Upper lobe of right lung (tissue), 1 donor: ENCODE measurements around the gene REEP5. TPM values are rescaled to one million over a fixed set of nuclear protein-coding genes. Genes with fewer than 3 reads are reported as not detected.

Source experiments
- ATAC-seq: fragments of 200-7000 bp; cut with Tn5 transposase; one replicate; pipeline ENCODE4 v1.9.1; 2020; ENCODE audit warnings: mild to moderate bottlenecking, moderate library complexity
- DNase-seq: peaks from one replicate; pipeline ENCODE4 v3.0.0-alpha.2; 2020
- H3K27ac ChIP-seq: fragments of 200-600 bp; one replicate; pipeline ENCODE4 v1.8.0; 2022
- H3K27me3 ChIP-seq: fragments of 200-600 bp; one replicate; pipeline ENCODE4 v1.8.0; 2022; ENCODE audit warnings: mild to moderate bottlenecking
- H3K36me3 ChIP-seq: fragments of 200-600 bp; one replicate; pipeline ENCODE4 v1.8.0; 2022
- H3K4me1 ChIP-seq: fragments of 200-600 bp; one replicate; pipeline ENCODE4 v1.8.0; 2022
- H3K4me3 ChIP-seq: fragments of 200-600 bp; one replicate; pipeline ENCODE4 v1.8.0; 2022; ENCODE audit warnings: mild to moderate bottlenecking
- H3K9me3 ChIP-seq: fragments of 200-600 bp; one replicate; pipeline ENCODE4 v1.8.0; 2022
- intact Hi-C: fragments of 100-400 bp; cut with DNase I; formaldehyde crosslinking; loops from one replicate; pipeline ENCODE4 v1.11.0; 2022
- long read RNA-seq: library from polyadenylated mRNA; unstranded; transcript quantifications from one replicate; pipeline ENCODE4 v2.0.0, GENCODE V29; 2021
- total RNA-seq: library from RNA; stranded (reverse); fragmentation: NEBNext Ultra II Directional; extraction: Animal tissue kit (Norgen Biotek cat#: 25700); gene quantifications from one replicate; pipeline ENCODE4 v1.2.1, GENCODE V29; 2021
- TF ChIP-seq, protein P1 (sequence below): fragments of 200-600 bp; IDR thresholded peaks from one replicate; pipeline ENCODE4 v1.8.0; 2022; ENCODE audit warnings: antibody characterized with exemption
- donor health status: DM: no; HTN: yes; CAD: no; lungs with severe emphysema.

REEP5 gene
- 108 TPM for total RNA-seq
- long read RNA-seq, transcript REEP5-202 (5 exons, 3,326 nt) = major isoform, 294 of 307 reads
- long read RNA-seq, partial matches to known transcripts = 3 of 307 reads
- long read RNA-seq, other reads (novel, unspliced or antisense) = 9 of 307 reads

GRCh38 chr5:112921833-112922817, at the start of gene REEP5:
REEP5 (minus strand) TSS chr5:112922227; CDS start chr5:112922190, 37 bp downstream.
- peak; percentile 96 for ATAC-seq
- intact Hi-C loops = no loop called here

GRCh38 chr5:112971276-112971675, 49.2 kb upstream of the REEP5 start:
- TF ChIP-seq, protein P1, sequence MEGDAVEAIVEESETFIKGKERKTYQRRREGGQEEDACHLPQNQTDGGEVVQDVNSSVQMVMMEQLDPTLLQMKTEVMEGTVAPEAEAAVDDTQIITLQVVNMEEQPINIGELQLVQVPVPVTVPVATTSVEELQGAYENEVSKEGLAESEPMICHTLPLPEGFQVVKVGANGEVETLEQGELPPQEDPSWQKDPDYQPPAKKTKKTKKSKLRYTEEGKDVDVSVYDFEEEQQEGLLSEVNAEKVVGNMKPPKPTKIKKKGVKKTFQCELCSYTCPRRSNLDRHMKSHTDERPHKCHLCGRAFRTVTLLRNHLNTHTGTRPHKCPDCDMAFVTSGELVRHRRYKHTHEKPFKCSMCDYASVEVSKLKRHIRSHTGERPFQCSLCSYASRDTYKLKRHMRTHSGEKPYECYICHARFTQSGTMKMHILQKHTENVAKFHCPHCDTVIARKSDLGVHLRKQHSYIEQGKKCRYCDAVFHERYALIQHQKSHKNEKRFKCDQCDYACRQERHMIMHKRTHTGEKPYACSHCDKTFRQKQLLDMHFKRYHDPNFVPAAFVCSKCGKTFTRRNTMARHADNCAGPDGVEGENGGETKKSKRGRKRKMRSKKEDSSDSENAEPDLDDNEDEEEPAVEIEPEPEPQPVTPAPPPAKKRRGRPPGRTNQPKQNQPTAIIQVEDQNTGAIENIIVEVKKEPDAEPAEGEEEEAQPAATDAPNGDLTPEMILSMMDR = no peak
- intact Hi-C loops = no loop called here
- Histone ChIP-seq H3K36me3 (no peaks in the 10 kb centered on the region), H3K4me3 (no peak overlapping the region), H3K27ac (no peak overlapping the region), H3K9me3 (no peaks in the 10 kb centered on the region), H3K27me3 (no peaks in the 10 kb centered on the region), H3K4me1 (no peaks in the 10 kb centered on the region)
- ATAC-seq (no peak), DNase-seq (no peak)

More at GRCh38 chr5:112921833-112922817, at the start of gene REEP5:
- peak; percentile 94 for DNase-seq
- H3K4me3 ChIP-seq = peak within 1 kb of the TSS; percentile 95
- peak within 1 kb of the TSS; percentile 96 for H3K27ac ChIP-seq
- H3K36me3 ChIP-seq = peaks cover 27% of the 10 kb centered on the region
- TF ChIP-seq, protein P1 = peak; percentile 62
- H3K27me3 ChIP-seq = no peaks in the 10 kb centered on the region
- H3K9me3 ChIP-seq = no peaks in the 10 kb centered on the region
- peaks cover 45% of the 10 kb centered on the region for H3K4me1 ChIP-seq

GRCh38 chr5:112968411-112969106, 46.5 kb upstream of the REEP5 start:
- intact Hi-C loops = no loop called here
- Histone ChIP-seq H3K4me3 (no peak overlapping the region), H3K27me3 (no peaks in the 10 kb centered on the region), H3K36me3 (no peaks in the 10 kb centered on the region), H3K9me3 (no peaks in the 10 kb centered on the region), H3K27ac (no peak overlapping the region), H3K4me1 (no peaks in the 10 kb centered on the region)
- DNase-seq (no peak), ATAC-seq (peak; percentile 37)
- TF ChIP-seq, protein P1 = no peak

GRCh38 chr5:112967520-112968083, 45.6 kb upstream of the REEP5 start:
- ATAC-seq = no peak

More at GRCh38 chr5:112967520-112968083, 45.6 kb upstream of the REEP5 start:
- no peaks in the 10 kb centered on the region for H3K9me3 ChIP-seq
- H3K27me3 ChIP-seq = no peaks in the 10 kb centered on the region
- no peaks in the 10 kb centered on the region for H3K36me3 ChIP-seq
- H3K4me3 ChIP-seq = no peak overlapping the region
- H3K4me1 ChIP-seq = no peaks in the 10 kb centered on the region
- intact Hi-C loops = no loop called here
- TF ChIP-seq, protein P1 = no peak
- H3K27ac ChIP-seq = no peak overlapping the region
- no peak for DNase-seq
